Large intestine (tissue), 3 donors: ENCODE data around the gene LPP. TPM values are rescaled to one million over a fixed set of nuclear protein-coding genes. Genes with fewer than 3 reads are reported as not detected.

Experiments
- DNase-seq, 2 donors: peaks; one replicate each; pipeline versions ENCODE4 v3.0.0 to v3.0.0-alpha.2; 2013
- H3K27ac ChIP-seq: one replicate; pipeline ENCODE4 v1.5.1; 2013; ENCODE audit warnings: low read length
- H3K27me3 ChIP-seq: 2 replicates; pipeline ENCODE4 v1.6.1; 2013; ENCODE audit warnings: low read length; ENCODE audit not compliant: control insufficient read depth, insufficient read depth
- H3K36me3 ChIP-seq: 2 replicates; pipeline ENCODE4 v1.6.1; 2013; ENCODE audit warnings: low read length; ENCODE audit not compliant: control insufficient read depth, insufficient read depth
- H3K4me1 ChIP-seq: one replicate; pipeline ENCODE4 v1.6.1; 2013; ENCODE audit warnings: low read length; ENCODE audit not compliant: control insufficient read depth, insufficient read depth
- H3K4me3 ChIP-seq: one replicate; pipeline ENCODE4 v1.5.1; 2013; ENCODE audit warnings: low read length
- H3K9me3 ChIP-seq: one replicate; pipeline ENCODE4 v1.6.1; 2013; ENCODE audit warnings: mild to moderate bottlenecking, low read depth, low read length, moderate library complexity; ENCODE audit not compliant: control insufficient read depth
- WGBS: methylation state at CpG from one replicate; pipeline ENCODE4 v1.1.5; 2013; ENCODE audit warnings: low lambda C conversion rate; ENCODE audit not compliant: insufficient coverage; 5-methylcytosine and 5-hydroxymethylcytosine counted together
- polyA plus RNA-seq: library from polyadenylated mRNA; unstranded; fragments of 120-200 nt; gene quantifications from one replicate; pipeline ENCODE4 v1.2.1, GENCODE V29; 2013

Gene LPP
- polyA plus RNA-seq, 1 donor = 41.2 TPM

DNA sequence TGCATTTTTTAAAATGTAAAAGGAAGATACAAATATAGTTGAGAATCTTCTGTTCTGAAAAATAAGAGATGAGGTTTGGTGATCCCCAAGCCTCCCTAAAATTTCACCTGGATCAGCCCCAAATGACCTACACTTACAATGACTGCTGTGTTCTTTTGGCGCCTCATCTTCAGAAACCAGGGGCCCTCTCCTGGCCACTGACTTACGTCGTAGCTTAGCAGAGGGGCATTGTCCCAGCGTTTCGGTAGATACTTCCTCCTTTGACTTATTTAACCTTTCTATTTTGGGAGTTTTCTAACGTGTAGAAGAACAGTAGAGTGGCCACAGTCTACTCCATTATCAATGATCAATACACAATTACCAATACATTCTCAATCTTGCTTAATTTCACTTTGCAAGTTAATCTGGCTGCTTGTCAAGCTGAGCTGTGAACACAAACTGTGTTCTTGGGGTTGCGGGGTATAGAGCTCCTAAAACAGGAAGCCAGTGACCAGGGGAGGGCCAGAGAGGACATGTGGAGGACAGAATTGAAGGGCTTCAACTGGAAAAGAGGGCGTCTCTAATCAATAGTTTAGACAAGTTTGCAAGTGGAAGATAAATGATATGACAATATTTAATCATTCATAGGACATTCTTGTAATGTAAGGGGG is 419.5 kb downstream of the LPP start:
- H3K27ac ChIP-seq = no peak overlapping the region

DNA sequence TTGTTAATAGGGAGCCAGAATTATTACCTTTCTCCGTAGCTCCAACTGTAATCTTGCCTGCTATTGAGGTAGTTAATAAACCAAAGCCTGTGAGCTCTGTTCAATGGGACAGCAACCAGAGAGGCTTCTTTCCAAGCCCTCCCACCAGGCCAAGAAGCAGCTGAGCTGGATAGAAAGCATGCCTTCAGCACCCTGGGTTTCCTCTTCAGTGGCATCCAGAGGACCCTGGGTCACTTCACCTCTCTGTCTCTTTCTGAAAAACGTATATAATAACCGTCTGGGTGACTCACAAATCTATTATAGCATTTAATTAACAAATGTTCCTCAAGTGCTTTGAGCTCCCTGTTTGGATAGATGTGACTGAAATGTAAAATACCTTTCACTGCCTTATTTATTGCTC is 420.0 kb downstream of the LPP start:
- no peaks in the 10 kb centered on the region for H3K4me1 ChIP-seq
- no CpG with 5 or more reads among the region's 3 CpGs for WGBS
- DNase-seq = no peak
- no peak overlapping the region for H3K4me3 ChIP-seq
- H3K27me3 ChIP-seq = no peaks in the 10 kb centered on the region
- H3K36me3 ChIP-seq = peaks cover 2% of the 10 kb centered on the region
- H3K9me3 ChIP-seq = no peaks in the 10 kb centered on the region
- H3K27ac ChIP-seq = no peak overlapping the region

More for the DNA sequence above, 419.5 kb downstream of the LPP start:
- no peaks in the 10 kb centered on the region for H3K9me3 ChIP-seq
- H3K4me1 ChIP-seq = no peaks in the 10 kb centered on the region
- no peak for DNase-seq
- WGBS = 88% methylated on average over 3 of the region's 8 CpGs
- peaks cover 2% of the 10 kb centered on the region for H3K36me3 ChIP-seq
- no peaks in the 10 kb centered on the region for H3K27me3 ChIP-seq
- H3K4me3 ChIP-seq = no peak overlapping the region

DNA sequence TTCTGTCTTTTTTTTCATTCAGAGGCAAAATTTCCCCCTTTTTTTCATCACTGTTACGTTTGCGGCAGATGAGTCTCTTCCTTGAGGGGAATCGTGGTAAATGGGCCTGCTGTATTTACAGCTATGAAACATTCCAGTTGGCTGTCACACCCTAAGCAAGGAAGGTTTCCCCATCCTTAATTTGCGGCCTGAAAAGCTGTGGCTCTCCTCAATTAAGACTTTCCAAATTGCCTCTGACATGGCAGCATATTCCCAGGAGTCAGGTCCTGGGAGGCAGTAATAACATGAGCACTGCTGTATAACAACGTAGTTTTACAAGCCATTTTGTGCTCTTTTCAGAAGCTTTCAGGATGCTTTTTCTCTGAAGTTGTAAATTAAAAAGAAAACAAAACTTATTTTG is 420.9 kb downstream of the LPP start:
- H3K36me3 ChIP-seq = peaks cover 2% of the 10 kb centered on the region
- H3K27me3 ChIP-seq = no peaks in the 10 kb centered on the region
- H3K9me3 ChIP-seq = no peaks in the 10 kb centered on the region
- 100% methylated on average over 2 of the region's 5 CpGs for WGBS
- no peaks in the 10 kb centered on the region for H3K4me1 ChIP-seq
- H3K4me3 ChIP-seq = no peak overlapping the region
- no peak overlapping the region for H3K27ac ChIP-seq
- DNase-seq = no peak

DNA sequence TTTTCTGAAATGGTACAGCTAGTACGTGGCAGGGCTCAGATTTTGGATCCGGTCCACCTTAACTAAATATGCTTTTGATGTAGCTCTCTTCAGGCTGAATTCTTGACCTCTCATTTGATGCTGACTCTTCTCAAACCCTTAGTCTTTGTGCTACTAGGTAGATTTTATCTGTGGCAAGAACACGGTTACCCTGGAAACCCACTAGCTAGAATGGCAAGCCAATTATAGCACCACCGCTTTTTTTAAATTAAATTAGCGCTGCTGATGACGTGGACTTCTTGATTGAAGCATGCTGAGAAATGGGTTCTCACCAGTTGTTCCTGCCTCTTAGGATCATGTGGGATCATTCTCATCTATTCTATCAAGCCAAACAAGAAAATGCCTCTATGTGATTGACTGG is 421.5 kb downstream of the LPP start:
- no peaks in the 10 kb centered on the region for H3K4me1 ChIP-seq
- DNase-seq = no peak
- H3K27ac ChIP-seq = no peak overlapping the region
- peaks cover 2% of the 10 kb centered on the region for H3K36me3 ChIP-seq
- no peak overlapping the region for H3K4me3 ChIP-seq
- WGBS = no CpG with 5 or more reads among the region's 6 CpGs
- H3K9me3 ChIP-seq = no peaks in the 10 kb centered on the region
- H3K27me3 ChIP-seq = no peaks in the 10 kb centered on the region

DNA sequence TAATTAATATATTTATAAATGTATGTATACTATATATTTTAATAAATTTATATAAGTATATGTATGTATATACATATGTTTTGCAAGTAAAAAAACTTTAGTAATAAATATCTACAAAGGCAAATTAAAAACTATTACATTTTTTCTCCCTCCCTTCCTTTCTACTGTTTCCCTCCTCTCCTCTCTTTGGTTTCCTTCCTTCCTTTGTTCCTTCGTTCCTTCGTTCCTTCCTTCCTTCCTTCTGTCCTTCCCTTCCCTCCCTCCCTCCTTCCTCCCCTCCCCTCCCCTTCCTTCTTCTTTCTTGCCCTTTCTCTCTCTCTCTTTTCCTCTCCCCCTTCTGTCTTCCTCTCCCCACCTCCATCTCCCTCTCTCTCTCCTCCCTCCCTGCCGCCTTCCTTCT is 423.6 kb downstream of the LPP start:
- no peaks in the 10 kb centered on the region for H3K4me1 ChIP-seq
- H3K27ac ChIP-seq = no peak overlapping the region
- H3K4me3 ChIP-seq = no peak overlapping the region
- WGBS = 100% methylated on average over 1 of the region's 3 CpGs
- H3K9me3 ChIP-seq = no peaks in the 10 kb centered on the region
- no peaks in the 10 kb centered on the region for H3K27me3 ChIP-seq
- no peak for DNase-seq
- peaks cover 2% of the 10 kb centered on the region for H3K36me3 ChIP-seq

DNA sequence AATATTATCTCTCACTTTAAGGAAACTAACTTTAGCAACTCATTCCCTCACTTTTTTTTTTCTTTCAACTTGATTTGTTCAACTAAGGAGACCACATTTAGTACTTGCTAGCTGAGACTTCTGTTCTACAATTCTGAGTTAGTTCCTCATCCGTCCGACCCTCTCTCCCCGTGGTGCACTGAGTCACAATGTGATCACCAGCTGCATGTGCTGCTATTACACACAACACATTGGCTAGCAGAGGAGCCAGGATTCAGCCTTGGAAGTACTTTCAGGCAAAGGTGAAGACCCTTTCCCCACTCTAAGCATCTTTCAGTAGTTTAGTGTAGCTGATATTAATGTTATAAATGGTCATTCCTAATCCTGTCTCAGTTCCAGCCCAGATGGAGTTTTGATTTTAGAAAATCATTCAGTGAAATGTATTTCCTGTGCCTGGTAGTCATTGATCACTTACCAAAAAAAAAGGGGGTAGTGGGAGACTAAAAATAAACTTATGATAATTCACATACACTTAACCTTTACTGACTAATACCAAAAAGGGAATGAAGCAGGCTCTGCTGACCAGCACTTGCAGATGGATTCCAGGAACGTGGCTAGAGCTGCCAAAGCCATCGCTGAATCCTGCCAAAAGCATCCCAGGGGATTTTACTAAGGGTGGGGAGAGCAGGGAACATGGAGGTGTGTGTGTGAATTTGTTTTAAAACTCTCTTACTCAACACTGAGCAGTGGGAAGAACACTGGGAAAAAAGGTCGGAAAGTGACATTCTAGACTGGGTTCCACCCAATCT is 424.8 kb downstream of the LPP start:
- H3K4me1 ChIP-seq = no peaks in the 10 kb centered on the region
- DNase-seq = no peak

DNA sequence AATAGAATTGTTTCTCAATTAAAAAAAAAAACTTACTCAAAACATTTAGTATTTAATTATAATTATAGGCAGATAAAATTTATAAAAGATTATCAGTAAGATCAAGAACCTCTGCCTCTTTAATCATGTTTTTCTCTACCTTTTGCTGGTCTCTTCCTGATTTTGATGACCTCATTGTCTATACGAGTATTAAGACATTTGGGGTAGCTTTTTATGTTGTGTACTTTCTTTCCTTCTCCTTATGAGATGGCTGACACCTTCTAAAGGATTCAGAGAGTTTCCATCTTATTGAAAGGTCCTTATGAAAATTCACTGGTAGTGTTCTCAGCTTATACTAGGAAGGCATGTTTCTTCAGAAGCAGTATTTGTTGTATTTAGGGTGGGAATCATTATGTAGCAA is 426.3 kb downstream of the LPP start:
- Histone ChIP-seq H3K36me3 (peaks cover 2% of the 10 kb centered on the region), H3K27me3 (no peaks in the 10 kb centered on the region), H3K4me1 (no peaks in the 10 kb centered on the region), H3K9me3 (no peaks in the 10 kb centered on the region), H3K27ac (no peak overlapping the region), H3K4me3 (no peak overlapping the region)
- WGBS = no CpG with 5 or more reads among the region's 1 CpG
- no peak for DNase-seq

More for the DNA sequence above, 424.8 kb downstream of the LPP start:
- WGBS = no CpG with 5 or more reads among the region's 6 CpGs
- peaks cover 2% of the 10 kb centered on the region for H3K36me3 ChIP-seq
- no peaks in the 10 kb centered on the region for H3K9me3 ChIP-seq
- H3K27ac ChIP-seq = no peak overlapping the region
- H3K4me3 ChIP-seq = no peak overlapping the region
- H3K27me3 ChIP-seq = no peaks in the 10 kb centered on the region

DNA sequence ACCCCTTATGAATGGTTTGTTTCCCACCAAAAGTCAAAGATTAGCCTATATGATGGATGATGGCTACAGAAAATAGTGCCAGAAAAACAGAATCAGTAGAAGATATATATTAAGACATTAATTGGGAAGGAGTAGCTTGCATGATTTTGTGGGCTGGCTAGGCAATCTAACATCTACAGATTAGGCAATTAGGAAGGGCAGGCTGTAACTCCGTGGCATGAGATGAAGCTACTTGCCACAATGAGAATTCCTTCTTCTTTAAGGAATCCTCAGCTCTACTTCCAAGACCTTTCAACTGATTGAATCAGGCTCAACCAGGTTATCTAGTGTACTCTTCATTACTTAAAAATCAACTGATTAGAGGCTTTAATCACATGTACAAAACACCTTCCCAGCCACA is 426.7 kb downstream of the LPP start:
- no peaks in the 10 kb centered on the region for H3K27me3 ChIP-seq
- H3K4me3 ChIP-seq = no peak overlapping the region
- no peaks in the 10 kb centered on the region for H3K4me1 ChIP-seq
- no CpG with 5 or more reads among the region's 1 CpG for WGBS
- H3K27ac ChIP-seq = no peak overlapping the region
- H3K9me3 ChIP-seq = no peaks in the 10 kb centered on the region
- no peak for DNase-seq
- peaks cover 2% of the 10 kb centered on the region for H3K36me3 ChIP-seq

DNA sequence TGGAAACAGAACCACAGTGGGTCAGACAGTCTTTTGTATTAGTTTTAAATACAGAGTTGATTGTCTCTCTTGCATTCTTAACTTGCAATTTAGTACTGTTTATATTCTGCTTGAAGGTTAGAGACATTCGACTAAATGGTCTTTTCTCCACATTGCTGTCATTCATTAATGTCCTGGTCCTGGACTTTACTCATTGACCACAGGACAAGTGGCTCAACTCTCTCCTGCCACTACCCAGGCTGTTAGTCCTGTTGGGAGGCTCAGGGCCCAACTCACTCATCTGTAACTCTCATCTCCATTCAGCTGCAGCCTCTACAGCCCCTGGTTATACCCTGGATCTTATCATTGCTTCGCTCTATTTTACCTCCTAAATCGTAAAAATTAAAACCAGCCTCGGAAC is 427.4 kb downstream of the LPP start:
- Histone ChIP-seq H3K27me3 (no peaks in the 10 kb centered on the region), H3K9me3 (no peaks in the 10 kb centered on the region), H3K4me1 (no peaks in the 10 kb centered on the region), H3K36me3 (peaks cover 2% of the 10 kb centered on the region), H3K27ac (no peak overlapping the region), H3K4me3 (no peak overlapping the region)
- no peak for DNase-seq
- 100% methylated on average over 2 of the region's 4 CpGs for WGBS

DNA sequence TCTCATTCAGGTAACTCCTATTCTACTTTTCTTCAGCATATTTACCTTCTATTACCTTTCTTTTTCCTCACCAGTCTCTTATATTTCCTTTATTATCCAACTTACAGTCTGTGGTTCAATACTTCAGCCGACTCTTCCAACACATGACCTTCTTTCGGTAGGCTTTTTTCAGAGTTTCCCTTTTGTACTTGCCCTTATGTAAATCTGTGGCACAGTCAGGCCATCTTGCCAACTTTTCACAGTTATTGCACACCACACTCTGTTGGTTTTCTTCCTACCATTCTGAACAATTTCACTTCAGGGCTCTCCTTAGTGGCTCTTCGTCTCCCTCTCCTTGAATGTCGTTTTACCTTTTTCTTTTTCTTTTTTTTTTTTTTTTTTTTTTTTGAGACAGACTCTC is 427.8 kb downstream of the LPP start:
- Histone ChIP-seq H3K27me3 (no peaks in the 10 kb centered on the region), H3K4me1 (no peaks in the 10 kb centered on the region), H3K27ac (no peak overlapping the region), H3K9me3 (no peaks in the 10 kb centered on the region), H3K36me3 (peaks cover 1% of the 10 kb centered on the region), H3K4me3 (no peak overlapping the region)
- DNase-seq = no peak
- 68% methylated on average over 4 of the region's 4 CpGs for WGBS
